AG09309 (cell line): ENCODE data around the gene ECSIT.

Experiments
- DNase-seq: peaks from one replicate; pipeline ENCODE4 v3.0.0-alpha.2; 2010; ENCODE audit warnings: low read depth
- H3K4me3 ChIP-seq: 2 replicates; pipeline ENCODE4 v1.5.1; 2011; ENCODE audit warnings: mild to moderate bottlenecking, low read depth, low read length, moderate library complexity; ENCODE audit not compliant: control insufficient read depth
- TF ChIP-seq, protein P1 (sequence below): IDR thresholded peaks from 2 replicates; pipeline ENCODE4 v1.5.1; 2011; ENCODE audit warnings: mild to moderate bottlenecking, low read depth, low read length, inconsistent platforms; ENCODE audit not compliant: insufficient read depth, control insufficient read depth; ENCODE audit errors: missing control alignments

The ECSIT gene

GRCh38 chr19:11510444-11510843 lies 18.5 kb downstream of the ECSIT start:
- TF ChIP-seq, protein P1, sequence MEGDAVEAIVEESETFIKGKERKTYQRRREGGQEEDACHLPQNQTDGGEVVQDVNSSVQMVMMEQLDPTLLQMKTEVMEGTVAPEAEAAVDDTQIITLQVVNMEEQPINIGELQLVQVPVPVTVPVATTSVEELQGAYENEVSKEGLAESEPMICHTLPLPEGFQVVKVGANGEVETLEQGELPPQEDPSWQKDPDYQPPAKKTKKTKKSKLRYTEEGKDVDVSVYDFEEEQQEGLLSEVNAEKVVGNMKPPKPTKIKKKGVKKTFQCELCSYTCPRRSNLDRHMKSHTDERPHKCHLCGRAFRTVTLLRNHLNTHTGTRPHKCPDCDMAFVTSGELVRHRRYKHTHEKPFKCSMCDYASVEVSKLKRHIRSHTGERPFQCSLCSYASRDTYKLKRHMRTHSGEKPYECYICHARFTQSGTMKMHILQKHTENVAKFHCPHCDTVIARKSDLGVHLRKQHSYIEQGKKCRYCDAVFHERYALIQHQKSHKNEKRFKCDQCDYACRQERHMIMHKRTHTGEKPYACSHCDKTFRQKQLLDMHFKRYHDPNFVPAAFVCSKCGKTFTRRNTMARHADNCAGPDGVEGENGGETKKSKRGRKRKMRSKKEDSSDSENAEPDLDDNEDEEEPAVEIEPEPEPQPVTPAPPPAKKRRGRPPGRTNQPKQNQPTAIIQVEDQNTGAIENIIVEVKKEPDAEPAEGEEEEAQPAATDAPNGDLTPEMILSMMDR: no peak
- no peak for DNase-seq
- H3K4me3 ChIP-seq: no peak overlapping the region

DNA sequence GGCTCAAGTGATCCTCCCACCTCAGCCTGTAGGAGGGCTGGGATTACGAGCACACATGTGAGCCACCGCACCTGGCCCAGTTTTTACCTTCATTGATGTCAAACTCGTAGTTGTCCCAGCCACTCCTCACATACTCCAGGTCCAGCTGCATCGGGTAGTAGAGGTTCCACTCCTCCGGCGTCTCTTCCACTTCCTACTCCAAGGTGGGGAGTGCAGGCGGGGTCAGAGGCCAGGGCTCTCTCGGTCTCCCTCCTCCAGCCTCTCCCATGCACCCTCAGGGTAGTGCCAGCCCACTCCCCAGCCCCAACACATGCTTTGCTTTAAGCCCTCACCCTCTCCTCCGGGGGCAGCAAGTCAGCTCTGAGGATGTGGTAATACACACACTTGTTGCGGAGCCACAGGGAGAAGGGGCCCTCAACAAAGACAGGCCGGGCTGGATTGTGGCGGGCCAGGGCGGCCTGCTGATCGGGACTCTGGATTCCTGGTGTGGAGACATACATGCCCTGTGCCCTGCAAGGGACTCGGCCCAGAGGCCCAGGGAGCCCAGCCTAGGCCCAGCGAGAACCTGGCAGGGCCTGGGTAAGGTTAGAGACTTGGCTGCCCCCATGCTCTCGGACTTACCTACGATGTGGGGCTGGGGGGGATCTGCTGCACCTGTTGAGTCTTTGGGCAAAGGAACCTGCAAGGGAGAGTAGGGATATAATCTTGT lies 21.4 kb downstream of the ECSIT start:
- H3K4me3 ChIP-seq: no peak overlapping the region
- DNase-seq: no peak

DNA sequence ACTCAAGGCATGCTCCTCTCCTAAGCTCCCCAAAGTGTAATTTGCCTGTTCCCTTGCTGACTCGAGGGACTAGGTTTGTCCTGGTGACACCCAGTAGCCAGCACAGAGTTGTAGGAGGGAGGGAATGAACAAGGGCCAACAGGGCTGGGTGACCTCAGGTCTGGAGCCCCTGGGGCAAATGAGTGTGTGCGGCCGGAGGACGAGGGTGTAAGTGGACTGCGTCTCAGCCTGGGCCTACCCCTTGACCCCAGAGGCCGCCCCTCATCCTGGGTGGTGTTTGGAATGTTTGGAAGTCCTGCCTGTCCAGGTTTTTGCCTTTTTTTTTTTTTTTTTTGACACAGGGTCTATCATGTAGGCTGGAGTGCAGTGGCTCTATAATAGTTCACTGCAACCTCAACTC lies 22.0 kb downstream of the ECSIT start:
- DNase-seq: no peak
- TF ChIP-seq, protein P1: no peak
- H3K4me3 ChIP-seq: no peak overlapping the region

More for the DNA sequence above, 21.4 kb downstream of the ECSIT start:
- TF ChIP-seq, protein P1: no peak

- H3K4me3 ChIP-seq: peak overlapping the region; percentile 50
- TF ChIP-seq, protein P1: no peak
- no peak for DNase-seq
Observed at GRCh38 chr19:11506101-11506555, 22.8 kb downstream of the ECSIT start.

- peak within 1 kb of the TSS; percentile 50 for H3K4me3 ChIP-seq
- TF ChIP-seq, protein P1: no peak
- DNase-seq: peak; percentile 64
Observed at GRCh38 chr19:11505504-11506100, 23.3 kb downstream of the ECSIT start, which contains the start of gene ZNF653. Gene ZNF653 (minus strand): TSS chr19:11505839. CDS start chr19:11505786, 53 bp downstream.

DNA sequence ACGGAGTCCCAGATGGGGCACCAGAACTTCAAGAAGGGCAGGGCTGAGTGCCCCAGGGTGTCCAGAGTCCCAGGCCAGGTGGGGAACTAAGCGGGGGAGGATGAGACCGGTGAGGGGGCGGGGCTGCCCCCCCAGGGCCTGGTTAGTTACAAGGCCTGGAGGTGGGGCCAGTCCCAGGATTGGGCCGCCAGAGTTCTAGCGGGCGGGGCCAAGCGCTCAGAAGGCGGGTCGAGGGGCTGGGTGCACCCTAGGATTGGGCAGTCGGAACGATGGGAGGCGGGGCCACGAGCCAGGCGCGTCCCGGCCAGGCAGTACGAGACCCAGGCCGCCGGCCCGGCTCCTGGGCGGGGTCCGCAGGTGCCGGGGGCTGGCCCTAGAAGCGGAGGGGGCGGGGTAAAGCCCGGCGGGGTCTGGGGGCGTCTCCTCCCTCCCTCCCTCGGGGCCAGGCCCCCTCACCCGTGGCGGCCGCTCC lies 23.9 kb downstream of the ECSIT start:
- DNase-seq: peak; percentile 70
- H3K4me3 ChIP-seq: peak overlapping the region; percentile 50
- TF ChIP-seq, protein P1: no peak
